Uterus (tissue), 4 donors: ENCODE measurements around the gene HOXA10. TPM values are rescaled to one million over a fixed set of nuclear protein-coding genes. Genes with fewer than 3 reads are reported as not detected.
A peak's percentile ranks its signal among the peaks of the same experiment; 100 is the strongest.

Experiments
- DNase-seq, 2 donors: peaks; one replicate each; pipeline ENCODE4 v3.0.0-alpha.2; 2019 to 2020
- H3K27ac ChIP-seq, 2 donors: fragments of 200-600 bp; sonication (generic); 1 replicate in 1 of 2; 2 replicates in 1 of 2; pipeline ENCODE4 v1.5.1; 2016 to 2018
- H3K27me3 ChIP-seq, 2 donors: fragments of 200-600 bp; sonication (generic); one replicate each; pipeline ENCODE4 v1.5.1; 2018 to 2019; ENCODE audit warnings: control low read depth in 1 of 2
- H3K36me3 ChIP-seq, 2 donors: fragments of 200-600 bp; sonication (generic); one replicate each; pipeline ENCODE4 v1.5.1; 2019; ENCODE audit warnings: control low read depth in 1 of 2
- H3K4me1 ChIP-seq, 2 donors: fragments of 200-600 bp; sonication (generic); one replicate each; pipeline ENCODE4 v1.5.1; 2018 to 2019; ENCODE audit warnings: control low read depth in 1 of 2
- H3K4me3 ChIP-seq, 2 donors: fragments of 200-600 bp; sonication (generic); 1 replicate in 1 of 2; 2 replicates in 1 of 2; pipeline ENCODE4 v1.5.1; 2018 to 2019; ENCODE audit warnings: mild to moderate bottlenecking in 1 of 2
- H3K9me3 ChIP-seq, 2 donors: fragments of 200-600 bp; sonication (generic); one replicate each; pipeline ENCODE4 v1.5.1; 2019; ENCODE audit warnings: control low read depth in 1 of 2
- POLR2A ChIP-seq, 2 donors: fragments of 450-650 bp; IDR thresholded peaks; one replicate each; pipeline ENCODE4 v1.6.1; 2016; ENCODE audit warnings: antibody characterized with exemption in 2 of 2, mild to moderate bottlenecking in 1 of 2, moderate library complexity in 1 of 2
- intact Hi-C: fragments of 100-400 bp; cut with DNase I; formaldehyde crosslinking; loops from one replicate; pipeline ENCODE4 v1.15.1; 2023; ENCODE audit warnings: low total_unique reads
- total RNA-seq, 4 donors: library from RNA; depleted of rRNA in 3 of 4; stranded (reverse); fragments of >200 nt in 3 of 4; gene quantifications; one replicate each; pipeline versions ENCODE4 v1.1.0 to v1.2.4, GENCODE V29; 2014 to 2023
- TF ChIP-seq, protein P1 (sequence below), 4 experiments: fragments of 200-600 bp in 2 of 4; fragments of 450-650 bp in 2 of 4; sonication (generic) in 2 of 4; IDR thresholded peaks; one replicate each; pipeline ENCODE4 v1.5.1; 2016 to 2019; ENCODE audit warnings: antibody characterized with exemption in 4 of 4, mild to moderate bottlenecking in 2 of 4, moderate library complexity in 1 of 4
- donor health status: DM: yes; HTN: yes; CAD: no.

HOXA10 gene
- total RNA-seq, 4 donors from 2014 or later, result 50.0 to 114 (median 69.0) TPM

DNA sequence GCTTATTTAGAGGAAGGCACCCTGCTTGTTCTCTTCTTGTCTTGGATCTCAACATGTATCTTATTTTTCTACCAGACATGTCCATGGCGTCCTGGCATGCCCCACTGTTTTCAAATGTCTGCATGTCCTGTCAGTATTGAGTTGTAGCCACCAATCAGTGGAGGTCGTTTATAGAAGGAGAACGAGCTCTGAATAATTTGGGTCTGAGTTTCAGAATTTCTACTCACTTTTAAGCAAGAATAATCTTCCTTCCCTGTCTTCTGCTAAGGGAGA, 28.7 kb upstream of the HOXA10 start:
- TF ChIP-seq, protein P1, sequence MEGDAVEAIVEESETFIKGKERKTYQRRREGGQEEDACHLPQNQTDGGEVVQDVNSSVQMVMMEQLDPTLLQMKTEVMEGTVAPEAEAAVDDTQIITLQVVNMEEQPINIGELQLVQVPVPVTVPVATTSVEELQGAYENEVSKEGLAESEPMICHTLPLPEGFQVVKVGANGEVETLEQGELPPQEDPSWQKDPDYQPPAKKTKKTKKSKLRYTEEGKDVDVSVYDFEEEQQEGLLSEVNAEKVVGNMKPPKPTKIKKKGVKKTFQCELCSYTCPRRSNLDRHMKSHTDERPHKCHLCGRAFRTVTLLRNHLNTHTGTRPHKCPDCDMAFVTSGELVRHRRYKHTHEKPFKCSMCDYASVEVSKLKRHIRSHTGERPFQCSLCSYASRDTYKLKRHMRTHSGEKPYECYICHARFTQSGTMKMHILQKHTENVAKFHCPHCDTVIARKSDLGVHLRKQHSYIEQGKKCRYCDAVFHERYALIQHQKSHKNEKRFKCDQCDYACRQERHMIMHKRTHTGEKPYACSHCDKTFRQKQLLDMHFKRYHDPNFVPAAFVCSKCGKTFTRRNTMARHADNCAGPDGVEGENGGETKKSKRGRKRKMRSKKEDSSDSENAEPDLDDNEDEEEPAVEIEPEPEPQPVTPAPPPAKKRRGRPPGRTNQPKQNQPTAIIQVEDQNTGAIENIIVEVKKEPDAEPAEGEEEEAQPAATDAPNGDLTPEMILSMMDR (IDR thresholded peaks at IDR 0.05), result no peak
- no peak for TF ChIP-seq POLR2A (IDR thresholded peaks at IDR 0.05)
- Histone ChIP-seq H3K9me3 (no peaks in the 10 kb centered on the region), H3K36me3 (no peaks in the 10 kb centered on the region), H3K4me1 (peaks cover 0 to 11% of the 10 kb centered on the region in 2 donors), H3K27ac (no peak overlapping the region), H3K4me3 (no peak overlapping the region), H3K27me3 (peaks cover 40 to 76% of the 10 kb centered on the region in 2 donors)
- intact Hi-C loops, result no loop called here
- DNase-seq, result no peak

DNA sequence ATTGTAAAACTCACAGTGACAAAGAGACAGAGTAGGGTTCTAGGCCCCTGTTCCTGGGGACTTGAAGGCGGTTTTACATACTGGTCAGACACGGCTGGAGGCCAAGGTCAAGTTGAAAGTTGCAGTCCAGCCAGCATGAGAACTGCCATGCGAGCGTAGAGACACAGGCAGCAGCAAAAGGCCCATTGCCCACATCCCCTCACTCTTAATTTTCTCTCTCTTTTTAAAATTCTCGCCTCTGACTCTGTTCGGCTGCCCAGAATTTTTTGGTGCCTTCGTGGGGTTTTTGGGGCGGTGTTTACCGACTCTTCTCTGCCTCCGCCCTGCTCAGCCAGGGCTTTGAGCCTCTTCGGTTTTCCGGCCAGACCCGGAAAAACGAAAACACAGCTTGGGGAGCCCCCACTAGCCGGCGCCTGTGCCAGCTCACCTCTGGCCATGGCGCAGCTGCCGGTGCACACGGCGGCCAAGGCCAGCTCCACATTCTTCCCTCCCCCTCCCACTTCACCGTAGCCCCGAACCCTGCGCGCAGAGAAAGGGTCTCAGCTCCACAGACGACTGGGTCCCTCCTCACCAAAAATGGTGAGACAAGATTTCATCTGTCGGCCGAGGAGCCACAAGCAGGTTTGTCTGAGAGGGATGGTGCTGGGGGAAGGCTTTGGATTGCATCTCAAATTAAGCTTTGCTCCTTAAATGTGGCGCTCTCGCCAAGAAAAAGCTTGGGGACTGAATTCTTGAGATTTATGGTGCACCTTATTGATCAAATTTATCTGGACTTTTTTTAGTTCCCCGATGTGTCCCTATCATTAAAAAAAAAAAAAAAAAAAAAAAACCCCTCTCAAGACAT, 28.1 kb upstream of the HOXA10 start:
- Histone ChIP-seq H3K9me3 (no peaks in the 10 kb centered on the region), H3K27ac (no peak overlapping the region), H3K36me3 (no peaks in the 10 kb centered on the region), H3K27me3 (peaks cover 46 to 82% of the 10 kb centered on the region in 2 donors), H3K4me3 (no peak overlapping the region), H3K4me1 (peaks cover 0 to 11% of the 10 kb centered on the region in 2 donors)
- no peak for DNase-seq
- intact Hi-C loops, result no loop called here
- TF ChIP-seq, protein P1 (IDR thresholded peaks at IDR 0.05), result no peak
- TF ChIP-seq POLR2A (IDR thresholded peaks at IDR 0.05), result no peak

GRCh38 chr7:27201580-27202017, 27.5 kb upstream of the HOXA10 start:
- H3K4me1 ChIP-seq, result peaks cover 0 to 11% of the 10 kb centered on the region in 2 donors
- intact Hi-C loops, result no loop called here

GRCh38 chr7:27200761-27201579, 26.9 kb upstream of the HOXA10 start:
- Histone ChIP-seq H3K36me3 (no peaks in the 10 kb centered on the region), H3K27ac (peak overlapping the region in 1 of 2 donors; percentile 8), H3K4me1 (peaks cover 0 to 11% of the 10 kb centered on the region in 2 donors), H3K27me3 (peaks cover 47 to 80% of the 10 kb centered on the region in 2 donors), H3K4me3 (peak overlapping the region in 1 of 2 donors; percentile 24), H3K9me3 (no peaks in the 10 kb centered on the region)
- TF ChIP-seq, protein P1 (IDR thresholded peaks at IDR 0.05), result no peak
- no peak for TF ChIP-seq POLR2A (IDR thresholded peaks at IDR 0.05)
- intact Hi-C loops, result no loop called here
- DNase-seq, result no peak

More at GRCh38 chr7:27201580-27202017, 27.5 kb upstream of the HOXA10 start:
- Histone ChIP-seq H3K36me3 (no peaks in the 10 kb centered on the region), H3K27ac (no peak overlapping the region), H3K4me3 (no peak overlapping the region), H3K9me3 (no peaks in the 10 kb centered on the region), H3K27me3 (peaks cover 47 to 85% of the 10 kb centered on the region in 2 donors)
- DNase-seq, result no peak
- TF ChIP-seq, protein P1 (IDR thresholded peaks at IDR 0.05), result no peak
